HG03066 (cell line): ENCODE measurements around the gene NAV1.
"Not testable (repeated sequence)": the region's sequence is repeated elsewhere in the genome, so short reads cannot be mapped to it uniquely, and the experiment has no call there.

Experiments used
- ATAC-seq: cut with Tn5 transposase; IDR thresholded peaks from one replicate; pipeline ENCODE4 v1.9.1; 2021; ENCODE audit warnings: low read depth; ENCODE audit not compliant: unreplicated experiment

NAV1 gene

DNA sequence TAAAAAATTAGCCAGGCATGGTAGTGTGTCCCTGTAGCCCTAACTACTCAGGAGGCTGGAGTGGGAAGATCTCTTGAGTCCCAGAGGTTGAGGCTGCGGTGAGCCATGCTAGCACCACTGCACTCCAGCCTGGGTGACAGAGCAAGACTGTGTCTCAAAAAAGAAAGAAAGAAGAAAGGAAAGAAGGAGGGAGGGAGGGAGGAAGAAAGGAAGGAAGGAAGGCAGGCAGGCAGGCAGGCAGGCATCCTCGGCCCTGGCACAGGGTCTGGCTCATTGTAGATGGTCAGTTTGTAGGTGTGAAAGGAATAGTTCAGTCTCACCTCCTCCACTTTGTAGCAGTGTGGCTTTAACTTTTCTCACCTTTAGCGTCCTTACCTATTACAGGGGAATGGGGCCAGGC lies 25.0 kb downstream of the NAV1 start:
- ATAC-seq: no peak

GRCh38 chr1:201565024-201565730 lies 26.2 kb downstream of the NAV1 start:
- no peak for ATAC-seq

DNA sequence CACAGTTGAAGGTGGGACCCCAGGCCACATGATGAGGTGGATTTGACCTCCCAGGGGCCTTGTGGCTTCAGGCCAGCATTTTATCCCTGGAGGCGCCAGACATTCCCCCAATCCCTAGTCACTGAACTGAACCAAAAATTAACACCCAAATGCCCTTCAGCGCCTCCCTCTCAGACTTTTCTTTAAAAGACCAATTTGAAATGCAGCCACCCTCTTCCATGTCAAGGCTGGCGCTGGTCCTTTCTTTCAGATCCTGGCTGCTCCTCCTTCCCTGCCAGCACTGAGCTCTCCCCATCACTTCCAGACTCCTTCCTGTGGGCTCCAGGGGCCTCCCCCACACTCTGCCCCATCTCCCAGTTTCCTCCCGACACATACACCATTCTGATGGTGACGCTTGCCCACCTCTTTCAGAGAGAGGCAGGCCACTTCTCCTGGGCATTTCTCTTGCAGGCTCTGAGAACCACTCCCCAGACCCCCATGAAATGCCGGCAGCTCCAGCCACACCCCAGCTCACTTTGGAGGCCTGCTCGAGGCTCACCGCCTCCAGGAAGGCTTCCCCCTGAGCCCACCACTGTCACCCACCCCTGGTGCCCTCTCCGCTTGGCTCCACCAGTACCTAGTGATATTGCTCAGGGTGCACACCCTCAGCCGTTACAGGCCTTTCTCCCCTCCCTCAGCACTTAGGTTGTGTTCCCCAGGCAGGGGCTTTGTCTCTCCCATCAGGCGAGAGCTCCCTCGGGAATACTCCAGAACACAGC lies 27.0 kb downstream of the NAV1 start:
- ATAC-seq: no peak

GRCh38 chr1:201566529-201566823 lies 27.5 kb downstream of the NAV1 start:
- ATAC-seq: no peak

- ATAC-seq: no peak
Observed at GRCh38 chr1:201566933-201567801, 28.2 kb downstream of the NAV1 start.

DNA sequence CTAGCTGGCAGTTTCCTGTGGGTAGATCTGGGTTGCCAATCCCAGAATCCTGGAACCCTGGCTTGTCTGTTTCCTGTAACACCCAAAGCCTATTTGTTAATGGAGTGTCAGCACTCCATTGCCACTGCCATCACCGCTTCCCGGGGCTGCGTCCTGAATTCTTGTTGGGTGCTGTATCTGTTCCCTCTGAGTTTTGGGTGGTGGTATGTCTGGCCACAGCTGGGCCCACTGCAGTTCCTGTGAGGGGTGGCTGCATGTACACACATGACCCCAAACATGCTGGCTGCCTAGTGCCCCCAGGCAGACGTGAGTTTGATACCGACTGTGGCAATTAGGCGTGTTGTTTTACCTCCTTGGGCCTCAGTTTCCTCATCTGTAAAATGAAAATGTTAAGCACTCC lies 29.3 kb downstream of the NAV1 start:
- ATAC-seq: no peak

DNA sequence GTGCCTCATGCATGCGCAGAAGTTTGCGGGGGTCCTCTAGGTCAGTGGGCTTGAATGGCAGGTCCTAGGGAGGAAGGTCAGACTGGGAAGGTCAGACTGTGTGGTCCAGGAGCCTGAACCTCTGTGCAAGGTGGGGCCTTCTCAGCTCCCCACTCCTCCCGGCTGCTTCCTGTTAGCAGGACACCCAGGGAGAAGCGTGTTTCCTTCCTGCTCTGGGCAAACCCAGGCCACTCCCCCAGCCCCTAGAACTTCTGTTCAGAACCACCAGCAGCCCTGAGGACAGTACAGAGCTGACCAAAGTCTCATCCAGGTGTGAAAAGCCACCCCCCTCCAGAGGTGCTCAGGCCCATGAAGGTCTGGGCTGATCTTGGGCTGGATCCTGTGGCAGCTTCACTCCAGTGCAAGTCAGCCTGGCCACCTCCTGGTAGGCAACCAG lies 29.9 kb downstream of the NAV1 start:
- no peak for ATAC-seq

- ATAC-seq: no peak
Observed at GRCh38 chr1:201570181-201570885, 31.4 kb downstream of the NAV1 start.

GRCh38 chr1:201570886-201571624 lies 32.1 kb downstream of the NAV1 start:
- no peak for ATAC-seq

DNA sequence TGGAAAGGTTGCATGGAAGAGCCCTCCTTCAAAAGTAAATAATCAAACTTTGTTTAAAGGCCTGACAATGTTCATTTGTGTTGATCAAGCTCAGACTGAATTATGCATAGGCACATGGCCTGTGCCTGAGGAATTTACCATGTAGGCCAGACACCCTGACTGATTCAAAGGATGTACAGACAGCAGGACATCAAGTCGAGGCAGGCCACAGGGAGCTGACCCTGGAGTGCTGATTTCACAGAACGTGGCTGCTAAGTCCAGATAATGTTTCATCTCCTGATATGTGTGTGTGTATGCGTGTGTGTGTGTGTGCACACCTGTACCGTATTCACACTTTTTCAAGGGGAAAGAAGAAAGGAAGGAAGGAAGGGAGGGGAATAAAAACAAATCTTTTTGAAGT lies 34.1 kb downstream of the NAV1 start:
- no peak for ATAC-seq

DNA sequence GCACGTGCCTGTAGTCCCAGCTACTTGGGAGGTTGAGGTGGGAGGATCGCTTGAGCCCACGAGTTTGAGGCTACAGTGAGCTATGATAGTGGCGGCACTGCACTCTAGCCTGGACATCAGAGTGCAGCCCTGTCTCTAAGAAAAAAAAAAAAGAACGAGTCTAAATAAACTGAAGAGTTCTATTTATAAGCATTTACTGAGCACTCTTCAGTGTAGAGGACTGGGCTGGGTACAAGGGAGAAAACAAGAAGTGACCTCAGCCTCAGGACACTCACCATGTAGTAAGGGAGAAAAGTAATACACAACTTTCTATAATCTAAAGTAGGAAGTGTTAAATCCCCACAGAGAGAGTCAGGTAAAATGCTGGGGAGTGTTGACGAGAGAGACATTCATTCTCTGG lies 35.0 kb downstream of the NAV1 start:
- ATAC-seq: no peak

GRCh38 chr1:201575912-201576311 lies 37.0 kb downstream of the NAV1 start:
- ATAC-seq: no peak

DNA sequence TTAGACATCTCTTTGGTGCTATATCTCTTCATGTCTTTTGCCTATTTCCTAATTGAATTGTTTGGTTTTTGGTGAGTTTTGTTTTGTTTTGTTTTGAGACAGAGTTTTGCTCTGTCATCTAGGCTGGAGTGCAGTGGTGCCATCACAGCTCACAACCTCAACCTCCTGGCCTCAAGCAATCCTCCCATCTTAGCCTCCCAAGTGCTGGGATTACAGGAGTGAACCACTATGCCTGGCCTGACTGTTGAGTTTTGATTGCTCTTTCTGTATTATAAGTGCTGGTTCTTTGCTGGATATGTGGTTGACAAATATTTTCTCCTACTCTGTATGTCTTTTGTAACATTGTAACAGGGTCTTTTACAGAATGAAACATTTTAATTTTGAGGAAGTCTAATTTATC lies 38.0 kb downstream of the NAV1 start:
- ATAC-seq: no peak

GRCh38 chr1:201578008-201578888 lies 39.3 kb downstream of the NAV1 start:
- no peak for ATAC-seq

GRCh38 chr1:201581371-201581770 lies 42.4 kb downstream of the NAV1 start:
- ATAC-seq: not testable (repeated sequence)

GRCh38 chr1:201582705-201583442 lies 43.9 kb downstream of the NAV1 start:
- ATAC-seq: no peak

DNA sequence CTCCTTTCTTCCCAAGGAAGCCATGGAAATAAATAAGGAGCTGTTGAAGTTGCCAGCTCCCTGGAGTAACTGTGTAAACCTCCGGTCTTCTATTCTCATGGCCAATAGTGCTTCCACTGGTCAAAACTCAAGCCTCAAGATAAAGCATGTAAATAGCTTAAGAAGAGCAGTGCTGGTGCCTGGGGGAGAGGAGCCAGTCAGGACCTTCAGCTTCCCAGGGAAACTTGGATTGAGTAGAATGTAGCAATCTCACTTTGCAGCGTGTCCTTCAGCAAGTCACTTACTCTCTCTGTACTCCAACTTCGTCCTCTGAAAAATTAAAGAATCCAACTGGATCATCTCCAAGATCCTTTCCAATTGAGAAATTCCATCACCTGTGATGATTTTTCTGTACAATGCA lies 44.7 kb downstream of the NAV1 start:
- ATAC-seq: no peak

- ATAC-seq: no peak
Observed at GRCh38 chr1:201584471-201585092, 45.7 kb downstream of the NAV1 start.
